HL-60 (cell line): ENCODE results near the gene DHRS7B.

Experiments
- POLR2AphosphoS5 ChIP-seq: IDR thresholded peaks from 2 replicates; pipeline ENCODE4 v1.6.1; 2012; ENCODE audit warnings: low read depth
- TF ChIP-seq, protein P1 (sequence below): IDR thresholded peaks from one replicate; pipeline ENCODE4 v1.5.1; 2011; ENCODE audit warnings: low read length, control low read depth, inconsistent platforms; ENCODE audit not compliant: insufficient read depth

GRCh38 chr17:21190078-21190477, 63.3 kb downstream of the DHRS7B start:
- TF ChIP-seq, protein P1, sequence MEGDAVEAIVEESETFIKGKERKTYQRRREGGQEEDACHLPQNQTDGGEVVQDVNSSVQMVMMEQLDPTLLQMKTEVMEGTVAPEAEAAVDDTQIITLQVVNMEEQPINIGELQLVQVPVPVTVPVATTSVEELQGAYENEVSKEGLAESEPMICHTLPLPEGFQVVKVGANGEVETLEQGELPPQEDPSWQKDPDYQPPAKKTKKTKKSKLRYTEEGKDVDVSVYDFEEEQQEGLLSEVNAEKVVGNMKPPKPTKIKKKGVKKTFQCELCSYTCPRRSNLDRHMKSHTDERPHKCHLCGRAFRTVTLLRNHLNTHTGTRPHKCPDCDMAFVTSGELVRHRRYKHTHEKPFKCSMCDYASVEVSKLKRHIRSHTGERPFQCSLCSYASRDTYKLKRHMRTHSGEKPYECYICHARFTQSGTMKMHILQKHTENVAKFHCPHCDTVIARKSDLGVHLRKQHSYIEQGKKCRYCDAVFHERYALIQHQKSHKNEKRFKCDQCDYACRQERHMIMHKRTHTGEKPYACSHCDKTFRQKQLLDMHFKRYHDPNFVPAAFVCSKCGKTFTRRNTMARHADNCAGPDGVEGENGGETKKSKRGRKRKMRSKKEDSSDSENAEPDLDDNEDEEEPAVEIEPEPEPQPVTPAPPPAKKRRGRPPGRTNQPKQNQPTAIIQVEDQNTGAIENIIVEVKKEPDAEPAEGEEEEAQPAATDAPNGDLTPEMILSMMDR = no peak
- no peak for TF ChIP-seq POLR2AphosphoS5
